GM18519 (cell line): ENCODE measurements around the gene ZNF660.
A peak's percentile ranks its signal among the peaks of the same experiment; 100 is the strongest.
"Not testable (repeated sequence)": the region's sequence is repeated elsewhere in the genome, so short reads cannot be mapped to it uniquely, and the experiment has no call there.

Source experiments
- ATAC-seq: cut with Tn5 transposase; IDR thresholded peaks from one replicate; pipeline ENCODE4 v1.9.1; 2021; ENCODE audit warnings: mild to moderate bottlenecking, moderate library complexity; ENCODE audit not compliant: unreplicated experiment, low FRiP score

The ZNF660 gene

DNA sequence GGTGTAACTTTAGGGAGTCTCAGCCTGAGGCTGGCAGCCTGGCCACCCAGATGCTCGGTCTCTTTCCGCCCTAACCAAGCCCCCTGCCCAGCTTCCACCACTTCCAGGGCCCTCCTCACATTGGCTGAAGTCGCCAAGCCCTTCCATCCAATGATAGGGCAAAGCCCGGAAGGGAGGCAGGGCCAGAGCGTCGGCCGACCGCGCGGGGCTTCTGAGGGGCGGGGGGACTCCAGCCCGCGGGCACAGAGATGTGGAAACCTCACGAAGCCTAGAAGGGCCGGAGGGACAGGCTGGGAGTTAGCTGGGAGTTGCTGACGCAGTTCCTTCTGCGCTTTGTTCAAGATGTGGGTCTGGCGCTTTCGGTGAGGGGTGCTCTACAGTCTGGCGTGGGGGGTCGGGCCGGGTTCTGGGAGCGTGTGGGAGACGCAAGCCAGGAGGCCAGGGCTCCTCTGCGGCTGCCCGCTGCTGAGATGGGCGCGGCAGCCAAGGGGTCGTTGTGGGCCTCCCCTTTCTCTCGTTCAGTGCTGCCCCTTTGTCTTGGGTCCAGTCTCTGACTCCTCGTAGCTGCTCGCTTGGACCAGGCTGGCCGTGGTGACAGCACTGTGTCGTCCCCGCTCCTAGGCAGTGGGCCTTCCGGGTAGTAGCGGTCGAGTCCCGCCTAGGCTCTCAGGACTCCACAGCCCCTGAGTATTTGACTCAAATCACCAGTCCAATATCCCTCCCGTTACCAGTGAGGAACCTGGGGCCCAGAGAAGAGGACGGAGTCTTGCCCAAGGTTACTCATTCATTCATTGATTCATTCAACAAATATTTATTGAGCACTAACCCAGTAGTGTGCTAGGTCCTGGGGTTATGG is at the start of gene ZNF660:
TSS of gene ZNF660 (plus strand) at position 319 of the 856 bp plus-strand sequence. CDS start 9,230 bp downstream, outside the sequence.
- ATAC-seq: peak; percentile 78

GRCh38 chr3:44535364-44535763 is 49.4 kb upstream of the ZNF660 start:
- ATAC-seq: no peak

GRCh38 chr3:44544811-44545210 is 40.0 kb upstream of the ZNF660 start:
- not testable (repeated sequence) for ATAC-seq

DNA sequence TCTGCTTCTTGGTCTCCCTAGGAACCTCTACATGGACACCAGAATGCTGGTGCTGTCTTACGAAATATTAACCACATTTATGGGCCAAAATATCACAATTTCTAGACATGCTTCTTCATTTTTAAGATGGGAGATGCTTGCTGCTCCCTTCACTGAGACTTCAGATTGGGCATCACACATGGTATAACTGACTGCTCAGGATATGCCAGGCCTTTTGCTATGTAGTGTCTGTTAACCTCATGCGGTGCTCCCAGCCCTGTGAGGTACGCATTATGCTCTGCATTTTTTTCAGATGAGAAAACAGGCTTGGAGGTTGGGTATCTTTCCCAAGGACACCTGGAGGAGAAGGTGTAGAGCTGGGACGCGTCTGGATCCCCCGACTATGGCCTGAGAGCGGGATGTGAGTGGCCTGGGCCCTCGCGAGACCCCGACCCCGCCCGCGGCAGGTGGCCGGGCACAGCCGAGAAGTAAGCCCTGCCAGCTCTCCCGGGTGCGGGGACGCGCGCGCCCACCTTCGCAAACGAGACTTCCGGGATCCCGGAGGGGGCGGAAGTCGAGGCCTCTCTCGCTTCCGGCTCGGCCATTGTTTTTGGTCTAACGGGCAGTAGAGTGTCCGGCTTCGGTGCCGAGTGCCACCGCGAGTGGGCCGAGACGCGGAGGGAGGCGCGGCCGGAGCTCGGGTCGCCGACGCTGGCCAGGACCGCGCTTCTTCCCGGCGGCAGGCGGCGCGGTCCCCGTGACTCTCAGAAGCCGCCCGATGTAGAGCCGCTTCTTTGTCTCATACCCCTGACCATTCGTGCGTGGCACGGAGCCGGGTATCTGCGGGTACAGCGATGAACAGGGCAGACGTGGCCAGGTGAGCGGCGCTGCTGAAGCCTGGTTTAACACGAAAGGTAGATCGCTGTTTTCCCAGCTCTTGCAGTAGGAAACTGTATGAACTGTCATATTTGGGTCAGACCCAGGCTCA is 29.9 kb upstream of the ZNF660 start, which contains the start of gene ZKSCAN7:
TSS of gene ZKSCAN7 (plus strand) at position 568 of the 967 bp plus-strand sequence. CDS start 1,855 bp downstream, outside the sequence.
- peak; percentile 68 for ATAC-seq

DNA sequence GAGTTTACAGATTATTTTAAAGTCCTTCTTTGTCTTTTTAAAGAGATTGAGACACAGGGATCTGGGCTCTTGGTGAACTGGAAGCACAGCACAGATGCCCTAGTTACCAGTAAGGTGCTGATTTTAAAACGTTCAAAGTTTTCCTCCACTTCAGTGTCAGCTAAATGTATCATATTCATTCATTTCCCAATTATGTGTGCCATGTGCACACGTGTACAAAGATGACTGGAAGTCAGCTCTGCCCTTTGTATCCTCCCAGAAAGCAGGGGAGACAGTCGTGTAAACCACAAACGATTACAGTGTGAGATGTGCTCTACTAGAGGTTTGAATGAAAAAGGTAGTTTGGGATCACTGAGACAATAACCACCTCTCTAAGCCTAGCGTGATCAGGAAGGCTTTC is 29.0 kb upstream of the ZNF660 start:
- ATAC-seq: no peak

DNA sequence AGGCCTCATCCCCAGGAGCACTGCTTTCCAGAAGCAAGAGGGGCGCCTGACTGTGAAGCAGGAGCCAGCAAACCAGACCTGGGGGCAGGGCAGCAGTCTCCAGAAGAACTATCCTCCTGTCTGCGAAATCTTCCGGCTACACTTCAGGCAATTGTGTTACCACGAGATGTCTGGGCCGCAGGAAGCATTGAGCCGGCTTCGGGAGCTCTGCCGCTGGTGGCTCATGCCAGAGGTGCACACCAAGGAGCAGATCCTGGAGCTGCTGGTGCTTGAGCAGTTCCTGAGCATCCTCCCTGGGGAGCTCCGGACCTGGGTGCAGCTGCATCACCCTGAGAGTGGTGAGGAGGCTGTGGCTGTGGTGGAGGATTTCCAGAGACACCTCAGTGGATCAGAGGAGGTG is 27.7 kb upstream of the ZNF660 start:
- no peak for ATAC-seq

DNA sequence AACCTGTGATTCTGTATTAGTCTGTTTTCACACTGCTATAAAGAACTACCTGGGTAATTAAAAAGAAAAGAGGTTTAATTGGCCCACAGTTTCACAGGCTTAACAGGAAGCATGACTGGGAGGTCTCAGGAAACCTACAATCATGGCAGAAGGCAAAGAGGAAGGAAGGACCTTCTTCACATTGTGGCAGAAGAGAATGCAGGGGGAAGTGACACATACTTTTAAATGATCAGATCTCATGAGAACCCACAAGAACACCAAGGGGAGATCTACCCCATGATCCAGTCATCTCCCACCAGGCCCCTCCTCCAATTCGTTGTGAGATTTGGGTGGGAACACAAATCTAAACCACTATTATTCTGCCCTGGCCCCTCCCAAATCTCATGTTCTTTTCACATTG is 23.7 kb upstream of the ZNF660 start:
- no peak for ATAC-seq

DNA sequence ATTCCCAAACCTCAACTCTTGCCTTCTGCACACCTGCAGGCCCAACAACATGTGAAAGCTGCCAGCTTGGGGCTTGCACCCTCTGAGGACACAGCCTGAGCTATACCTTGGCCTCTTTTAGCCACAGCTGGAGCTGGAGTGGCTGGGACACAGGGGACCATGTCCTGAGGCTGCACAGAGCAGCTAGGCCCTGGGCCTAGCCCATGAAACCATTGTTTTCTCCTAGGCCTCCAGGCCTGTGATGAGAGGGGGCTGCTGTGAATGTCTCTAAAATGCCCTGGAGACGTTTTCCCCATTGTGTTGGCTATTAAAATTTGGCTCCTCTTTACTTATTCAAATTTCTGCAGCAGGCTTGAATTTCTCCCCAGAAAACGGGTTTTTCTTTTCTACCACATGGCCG is 22.6 kb upstream of the ZNF660 start:
- no peak for ATAC-seq

GRCh38 chr3:44568561-44568960 is 16.2 kb upstream of the ZNF660 start:
- ATAC-seq: no peak

DNA sequence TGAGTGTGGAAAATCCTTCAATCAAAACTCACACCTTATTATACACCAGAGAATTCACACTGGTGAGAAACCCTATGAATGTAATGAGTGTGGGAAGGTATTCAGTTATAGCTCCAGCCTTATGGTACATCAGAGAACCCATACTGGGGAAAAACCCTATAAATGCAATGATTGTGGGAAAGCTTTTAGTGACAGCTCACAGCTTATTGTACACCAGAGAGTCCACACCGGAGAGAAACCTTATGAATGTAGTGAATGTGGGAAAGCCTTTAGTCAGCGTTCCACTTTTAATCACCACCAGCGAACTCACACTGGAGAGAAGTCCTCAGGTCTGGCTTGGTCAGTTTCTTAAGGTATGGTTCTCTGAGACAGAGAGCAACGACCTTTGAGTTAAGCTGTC is 13.7 kb upstream of the ZNF660 start:
- ATAC-seq: no peak

- no peak for ATAC-seq
Observed at GRCh38 chr3:44576613-44577012, 8.2 kb upstream of the ZNF660 start.

GRCh38 chr3:44577354-44577952 is 7.3 kb upstream of the ZNF660 start:
- ATAC-seq: not testable (repeated sequence)

DNA sequence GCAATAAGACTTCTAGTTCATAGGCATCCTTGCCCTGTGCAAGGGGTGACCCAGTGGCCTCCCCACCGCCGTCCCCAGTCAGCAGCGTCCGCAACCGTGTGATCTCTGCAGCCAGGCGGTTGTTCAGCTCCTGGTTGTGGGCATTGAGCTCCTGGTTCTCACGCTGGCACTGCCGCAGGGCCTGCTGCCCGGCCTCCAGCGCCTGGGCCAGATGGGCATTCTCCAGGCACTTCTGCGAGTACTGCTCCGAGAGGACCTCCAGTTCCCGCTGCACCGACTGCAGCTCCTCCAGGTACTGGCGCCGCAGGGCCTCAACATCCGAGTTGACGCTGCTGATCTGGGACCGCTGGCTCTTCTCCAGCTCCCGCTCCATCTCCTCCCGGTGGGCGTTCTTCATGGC is 6.4 kb upstream of the ZNF660 start:
- not testable (repeated sequence) for ATAC-seq

- not testable (repeated sequence) for ATAC-seq
Observed at GRCh38 chr3:44578924-44579515, 5.7 kb upstream of the ZNF660 start.

- ATAC-seq: not testable (repeated sequence)
Observed at GRCh38 chr3:44579749-44580148, 5.0 kb upstream of the ZNF660 start.

GRCh38 chr3:44580971-44581370 is 3.8 kb upstream of the ZNF660 start:
- ATAC-seq: not testable (repeated sequence)

DNA sequence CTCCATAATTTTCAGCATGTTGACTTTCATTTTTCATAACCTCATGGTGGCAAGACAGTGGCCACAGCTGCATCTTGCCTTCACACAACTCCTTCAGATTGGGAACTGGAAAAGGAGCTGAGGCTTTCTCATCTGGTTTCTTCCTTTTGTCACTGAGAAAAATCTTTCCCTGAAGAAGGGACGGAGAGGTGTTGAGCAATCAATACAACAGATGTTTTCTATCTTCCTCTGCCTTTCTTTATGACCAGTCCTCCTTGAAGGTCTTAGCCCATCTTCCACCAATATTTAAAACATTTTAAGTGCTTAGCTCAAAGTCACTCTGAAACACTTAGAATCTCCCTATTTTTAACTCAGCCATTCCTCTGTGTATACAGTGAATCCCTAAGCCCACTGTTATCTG is 11.9 kb downstream of the ZNF660 start:
- no peak for ATAC-seq

GRCh38 chr3:44601749-44602148 is 17.0 kb downstream of the ZNF660 start:
- ATAC-seq: no peak

DNA sequence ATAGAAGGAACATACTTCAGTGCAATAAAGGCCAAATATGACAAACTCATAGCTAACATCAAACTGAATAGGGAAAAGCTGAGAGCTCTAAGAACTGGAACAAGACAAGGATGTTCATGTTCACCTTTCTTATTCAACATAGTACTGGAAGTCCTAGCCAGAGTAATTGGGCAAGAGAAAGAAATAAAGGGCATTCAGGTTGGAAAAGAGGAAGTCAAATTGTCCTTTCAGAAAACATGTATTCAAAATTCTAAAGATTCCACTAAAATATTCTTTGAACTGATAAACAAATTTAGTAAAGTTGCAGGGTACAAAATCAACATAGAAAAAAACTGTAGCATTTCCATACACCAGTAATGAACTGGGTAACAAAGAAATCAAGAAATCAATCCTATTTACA is 27.9 kb downstream of the ZNF660 start:
- no peak for ATAC-seq

GRCh38 chr3:44624749-44625480 is 40.2 kb downstream of the ZNF660 start, which contains the start of gene ZNF197:
Gene ZNF197, plus strand, starts transcription at chr3:44625036. Its CDS starts 4,119 bp downstream, at chr3:44629155.
- ATAC-seq: peak; percentile 84
